ENCODE data around the gene RGS3.

- no peak for TF ChIP-seq EP300 (IDR thresholded peaks at IDR 0.05)
- TF ChIP-seq, protein P1, sequence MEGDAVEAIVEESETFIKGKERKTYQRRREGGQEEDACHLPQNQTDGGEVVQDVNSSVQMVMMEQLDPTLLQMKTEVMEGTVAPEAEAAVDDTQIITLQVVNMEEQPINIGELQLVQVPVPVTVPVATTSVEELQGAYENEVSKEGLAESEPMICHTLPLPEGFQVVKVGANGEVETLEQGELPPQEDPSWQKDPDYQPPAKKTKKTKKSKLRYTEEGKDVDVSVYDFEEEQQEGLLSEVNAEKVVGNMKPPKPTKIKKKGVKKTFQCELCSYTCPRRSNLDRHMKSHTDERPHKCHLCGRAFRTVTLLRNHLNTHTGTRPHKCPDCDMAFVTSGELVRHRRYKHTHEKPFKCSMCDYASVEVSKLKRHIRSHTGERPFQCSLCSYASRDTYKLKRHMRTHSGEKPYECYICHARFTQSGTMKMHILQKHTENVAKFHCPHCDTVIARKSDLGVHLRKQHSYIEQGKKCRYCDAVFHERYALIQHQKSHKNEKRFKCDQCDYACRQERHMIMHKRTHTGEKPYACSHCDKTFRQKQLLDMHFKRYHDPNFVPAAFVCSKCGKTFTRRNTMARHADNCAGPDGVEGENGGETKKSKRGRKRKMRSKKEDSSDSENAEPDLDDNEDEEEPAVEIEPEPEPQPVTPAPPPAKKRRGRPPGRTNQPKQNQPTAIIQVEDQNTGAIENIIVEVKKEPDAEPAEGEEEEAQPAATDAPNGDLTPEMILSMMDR (IDR thresholded peaks at IDR 0.05), result no peak
- no peak for TF ChIP-seq POLR2AphosphoS5 (IDR thresholded peaks at IDR 0.05)
Measured at GRCh38 chr9:113486327-113486726, 22.8 kb downstream of the RGS3 start.

All from gastroesophageal sphincter (tissue), 3 donors.